OCI-LY7 (cell line): ENCODE data around the gene SNCB. TPM values are rescaled to one million over a fixed set of nuclear protein-coding genes. Genes with fewer than 3 reads are reported as not detected.
A peak's percentile ranks its signal among the peaks of the same experiment; 100 is the strongest.

Source experiments
- BruUV-seq: library from RNA; stranded (reverse); fragments of 400-500 nt; replicated peaks from 2 replicates; lab custom pipeline; 2021; lab: Mats Ljungman, UMichigan
- CTCF ChIA-PET: fragments of 300-600 bp; sonication (Branson Sonifier 250); formaldehyde crosslinking; loops from one replicate; lab custom pipeline; 2022; ENCODE audit warnings: antibody characterized with exemption; ENCODE audit not compliant: unreplicated experiment; lab: Charles Lee
- POLR2A ChIA-PET: fragments of 300-600 bp; sonication (Branson Sonifier 250); formaldehyde crosslinking; loops from one replicate; lab custom pipeline; 2022; ENCODE audit warnings: antibody characterized with exemption; lab: Charles Lee
- DNase-seq: peaks from one replicate; pipeline ENCODE4 v3.0.0-alpha.2; 2015; ENCODE audit warnings: low spot score
- H2AFZ ChIP-seq: fragments of 200-600 bp; sonication (generic), shearing (Covaris generic); 2 replicates; pipeline ENCODE4 v1.6.1; 2014; ENCODE audit warnings: mild to moderate bottlenecking, antibody characterized with exemption, low read length, moderate library complexity
- H3K27ac ChIP-seq: fragments of 200-600 bp; sonication (generic); 2 replicates; pipeline ENCODE4 v1.5.1; 2014; ENCODE audit warnings: mixed run types, low read depth, mild to moderate bottlenecking, moderate library complexity, low read length, inconsistent platforms; ENCODE audit not compliant: poor library complexity, severe bottlenecking
- H3K36me3 ChIP-seq: fragments of 200-600 bp; sonication (generic); 2 replicates; pipeline ENCODE4 v1.6.1; 2014; ENCODE audit warnings: mild to moderate bottlenecking, antibody characterized with exemption, low read length, moderate library complexity, mixed read lengths; ENCODE audit not compliant: insufficient read depth
- H3K4me1 ChIP-seq: fragments of 200-600 bp; sonication (generic); 2 replicates; pipeline ENCODE4 v1.5.1; 2014; ENCODE audit warnings: mild to moderate bottlenecking, low read length; ENCODE audit not compliant: insufficient read depth, poor library complexity, severe bottlenecking
- H3K4me2 ChIP-seq: fragments of 200-600 bp; sonication (generic); 2 replicates; pipeline ENCODE4 v1.6.1; 2014; ENCODE audit warnings: mild to moderate bottlenecking, low read length
- H3K4me3 ChIP-seq: fragments of 200-600 bp; sonication (generic); 2 replicates; pipeline ENCODE4 v1.5.1; 2014; ENCODE audit warnings: mild to moderate bottlenecking, low read depth, low read length; ENCODE audit not compliant: poor library complexity, severe bottlenecking
- H3K79me2 ChIP-seq: fragments of 200-600 bp; sonication (generic); 2 replicates; pipeline ENCODE4 v1.6.1; 2016; ENCODE audit warnings: low read depth, mild to moderate bottlenecking, low read length, moderate library complexity, mixed read lengths; ENCODE audit not compliant: insufficient read depth
- H3K9me2 ChIP-seq: fragments of 200-600 bp; sonication (generic); 2 replicates; pipeline ENCODE4 v1.6.1; 2016; ENCODE audit warnings: mild to moderate bottlenecking, low read length, mixed read lengths; ENCODE audit not compliant: insufficient read depth
- H3K9me3 ChIP-seq: fragments of 200-600 bp; sonication (generic); 2 replicates; pipeline ENCODE4 v1.6.1; 2014; ENCODE audit warnings: mild to moderate bottlenecking, mixed run types, low read length, mixed read lengths
- H4K20me1 ChIP-seq: fragments of 200-600 bp; sonication (generic); 2 replicates; pipeline ENCODE4 v1.6.1; 2014; ENCODE audit warnings: mild to moderate bottlenecking, antibody characterized with exemption, low read length, moderate library complexity, mixed read lengths; ENCODE audit not compliant: insufficient read depth
- EZH2phosphoT487 ChIP-seq: fragments of 200-600 bp; sonication (generic); IDR thresholded peaks from 2 replicates; pipeline ENCODE4 v1.6.1; 2018; ENCODE audit warnings: low read depth, borderline replicate concordance, mild to moderate bottlenecking, mixed run types, antibody characterized with exemption, low read length, moderate library complexity, mixed read lengths
- intact Hi-C: fragments of 100-400 bp; cut with micrococcal nuclease; formaldehyde crosslinking; loops from one replicate; pipeline ENCODE4 v1.10.0; 2022; ENCODE audit not compliant: unreplicated experiment
- total RNA-seq, 2 experiments: library from RNA; depleted of rRNA in 1 of 2; stranded (reverse); fragments of >200 nt in 1 of 2; shearing (Covaris generic) in 1 of 2; gene quantifications; 2 replicates each; pipeline ENCODE4 v1.2.3, GENCODE V29; 2014 to 2022
- TF ChIP-seq, protein P1 (sequence below): fragments of 200-600 bp; sonication (generic); conservative IDR thresholded peaks from 2 replicates; pipeline ENCODE4 v1.5.1; 2014; ENCODE audit warnings: mild to moderate bottlenecking, antibody characterized with exemption, low read length, moderate library complexity, mixed read lengths

Gene SNCB
- total RNA-seq, 2 experiments from 2014 or later = 0.50 to 3.5 TPM

DNA sequence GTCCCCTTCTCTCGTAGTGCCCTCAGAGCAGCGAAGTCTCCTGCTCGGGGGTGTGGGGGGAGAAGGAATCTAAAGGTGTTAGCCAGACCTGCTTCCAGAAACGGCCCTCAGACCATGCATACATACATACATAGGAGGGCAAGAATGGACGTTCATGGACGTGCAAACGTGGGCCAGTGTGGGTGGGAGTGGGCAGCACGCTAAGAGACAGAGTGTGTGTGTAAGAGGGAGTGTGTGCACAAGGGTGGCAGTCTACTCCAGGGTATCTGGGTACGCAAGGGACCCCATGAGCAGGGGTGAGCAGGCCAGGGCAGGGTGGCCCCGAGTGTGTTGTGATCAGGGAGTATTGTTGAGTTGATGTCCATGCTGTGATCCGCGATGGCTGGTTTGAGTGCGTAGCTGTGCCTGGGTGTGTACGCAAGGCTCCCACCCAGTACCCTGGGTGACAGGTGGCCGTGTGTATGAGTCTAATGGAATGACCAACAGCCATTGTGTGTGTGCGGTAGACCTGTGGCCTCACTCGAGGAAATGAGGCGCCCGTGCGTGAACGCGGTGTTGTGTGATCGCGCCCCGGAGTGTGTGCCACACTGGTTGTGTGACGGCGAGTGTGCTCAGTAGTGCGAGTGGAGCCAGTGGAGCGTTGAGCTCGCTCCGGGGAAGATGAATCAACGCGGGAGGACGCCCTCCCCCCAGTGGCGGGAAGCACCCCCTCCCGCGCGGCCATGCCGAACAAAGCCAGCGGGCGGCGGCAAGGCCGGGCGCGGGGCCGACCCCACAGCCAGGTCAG, 21.2 kb downstream of the SNCB start:
- Histone ChIP-seq H3K9me3 (no peaks in the 10 kb centered on the region), H3K27ac (no peak overlapping the region), H3K4me2 (peak overlapping the region; percentile 87), H3K9me2 (no peaks in the 10 kb centered on the region), H3K79me2 (no peaks in the 10 kb centered on the region), H3K36me3 (no peaks in the 10 kb centered on the region), H2AFZ (no peak overlapping the region), H4K20me1 (no peaks in the 10 kb centered on the region), H3K4me1 (peaks cover 14% of the 10 kb centered on the region), H3K4me3 (peak overlapping the region; percentile 73)
- no TSS peak for BruUV-seq
- CTCF ChIA-PET = interaction anchor here (0.5 kb wide), 1 partner anchor 10 kb away, joined by 3 read pairs; no protein-coding TSS in a partner anchor
- peak; percentile 43 for DNase-seq
- intact Hi-C loops = no loop called here
- no peak for TF ChIP-seq EZH2phosphoT487
- TF ChIP-seq, protein P1, sequence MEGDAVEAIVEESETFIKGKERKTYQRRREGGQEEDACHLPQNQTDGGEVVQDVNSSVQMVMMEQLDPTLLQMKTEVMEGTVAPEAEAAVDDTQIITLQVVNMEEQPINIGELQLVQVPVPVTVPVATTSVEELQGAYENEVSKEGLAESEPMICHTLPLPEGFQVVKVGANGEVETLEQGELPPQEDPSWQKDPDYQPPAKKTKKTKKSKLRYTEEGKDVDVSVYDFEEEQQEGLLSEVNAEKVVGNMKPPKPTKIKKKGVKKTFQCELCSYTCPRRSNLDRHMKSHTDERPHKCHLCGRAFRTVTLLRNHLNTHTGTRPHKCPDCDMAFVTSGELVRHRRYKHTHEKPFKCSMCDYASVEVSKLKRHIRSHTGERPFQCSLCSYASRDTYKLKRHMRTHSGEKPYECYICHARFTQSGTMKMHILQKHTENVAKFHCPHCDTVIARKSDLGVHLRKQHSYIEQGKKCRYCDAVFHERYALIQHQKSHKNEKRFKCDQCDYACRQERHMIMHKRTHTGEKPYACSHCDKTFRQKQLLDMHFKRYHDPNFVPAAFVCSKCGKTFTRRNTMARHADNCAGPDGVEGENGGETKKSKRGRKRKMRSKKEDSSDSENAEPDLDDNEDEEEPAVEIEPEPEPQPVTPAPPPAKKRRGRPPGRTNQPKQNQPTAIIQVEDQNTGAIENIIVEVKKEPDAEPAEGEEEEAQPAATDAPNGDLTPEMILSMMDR = no peak
- POLR2A ChIA-PET = no interaction called here

DNA sequence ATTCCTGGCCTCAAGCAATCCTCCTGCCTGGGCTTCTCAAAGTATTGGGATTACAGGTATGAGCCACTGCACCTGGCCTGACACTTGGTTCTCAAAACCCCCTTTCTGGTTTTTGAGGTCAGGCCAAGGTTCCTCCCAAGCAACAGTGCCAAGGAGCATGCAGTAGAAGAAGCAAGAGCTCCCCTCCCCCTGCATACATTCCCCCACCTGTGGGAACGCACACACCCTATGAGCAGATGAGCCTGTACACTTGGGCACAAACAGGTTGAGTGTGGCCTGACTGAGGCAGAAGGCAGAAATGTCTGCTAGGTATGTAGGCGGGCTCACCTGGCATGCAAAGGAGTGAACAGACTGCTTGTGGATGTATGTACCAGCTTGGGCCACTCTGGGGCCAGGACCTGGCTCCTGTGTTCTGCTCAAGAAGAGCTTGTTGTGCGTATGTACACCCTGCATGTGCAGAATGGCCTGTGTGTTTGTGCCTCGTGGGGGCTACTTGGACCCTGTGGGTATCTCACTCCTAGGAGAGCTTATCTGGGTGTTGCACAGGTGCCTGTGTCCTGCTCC, 22.1 kb downstream of the SNCB start:
- intact Hi-C loops = no loop called here
- POLR2A ChIA-PET = interaction anchor here (1.0 kb wide), 1 partner anchor 21 kb away, joined by 3 read pairs; no protein-coding TSS in a partner anchor
- TF ChIP-seq, protein P1 = no peak
- TF ChIP-seq EZH2phosphoT487 = no peak

More for the DNA sequence above, 22.1 kb downstream of the SNCB start:
- CTCF ChIA-PET = no interaction called here
- Histone ChIP-seq H3K9me3 (no peaks in the 10 kb centered on the region), H3K4me1 (peaks cover 14% of the 10 kb centered on the region), H3K9me2 (no peaks in the 10 kb centered on the region), H2AFZ (no peak overlapping the region), H3K4me2 (no peak overlapping the region), H3K4me3 (no peak overlapping the region), H3K36me3 (no peaks in the 10 kb centered on the region), H3K27ac (no peak overlapping the region), H4K20me1 (no peaks in the 10 kb centered on the region), H3K79me2 (no peaks in the 10 kb centered on the region)
- BruUV-seq = no TSS peak
- no peak for DNase-seq
